ENCODE data around the gene MACROD2.

Gene MACROD2

DNA sequence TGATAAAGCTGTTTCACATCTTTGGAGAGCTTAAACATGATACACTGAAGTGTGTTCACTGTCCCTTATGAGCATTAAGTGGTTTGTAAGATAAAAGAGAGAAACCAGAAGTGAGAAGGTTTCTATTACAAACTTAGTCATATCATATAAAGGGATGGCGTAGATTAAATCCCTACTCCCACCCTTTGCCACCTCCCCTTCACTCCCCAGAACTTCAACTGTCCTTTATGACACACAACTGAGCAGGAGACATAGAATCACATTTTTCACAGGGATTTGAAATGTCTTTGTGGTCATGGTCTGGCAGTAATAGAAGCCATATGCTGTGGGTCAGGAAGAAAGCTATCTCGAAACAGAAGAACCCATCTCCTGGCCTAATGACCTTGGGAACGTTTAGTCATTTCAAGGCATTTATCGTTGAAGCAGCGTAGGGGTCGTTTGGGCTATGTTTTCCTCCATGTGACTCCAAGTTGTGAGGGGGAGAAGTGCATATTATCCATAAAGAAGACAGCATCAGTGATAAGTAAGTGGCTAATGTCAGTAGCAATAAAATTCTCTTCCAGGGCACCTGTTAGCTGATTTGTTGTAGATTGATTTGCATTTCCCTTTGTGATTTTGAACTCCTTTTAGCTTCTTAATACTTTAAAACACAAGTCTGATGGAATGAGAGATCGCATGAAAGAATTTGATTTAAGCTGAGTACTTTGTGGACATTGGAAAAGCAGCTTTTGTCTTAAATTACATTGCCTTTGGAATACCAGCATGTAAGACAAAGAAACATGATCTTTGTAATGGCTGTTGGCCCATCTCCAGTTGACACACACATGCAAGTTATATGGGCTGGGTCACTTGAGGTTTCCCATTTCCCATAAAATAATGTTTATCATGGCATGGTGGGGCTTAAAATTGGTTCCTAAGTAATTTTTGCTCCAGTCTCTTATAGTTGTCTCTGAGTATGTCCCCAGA lies 843.6 kb downstream of the MACROD2 start:
- DNase-seq = no peak

- no peak for DNase-seq
Measured at GRCh38 chr20:14845199-14846160, 850.2 kb downstream of the MACROD2 start.

- no peak for DNase-seq
Measured at GRCh38 chr20:14848806-14849205, 853.5 kb downstream of the MACROD2 start.

GRCh38 chr20:14853079-14853478 lies 857.8 kb downstream of the MACROD2 start:
- no peak for DNase-seq

- DNase-seq = no peak
Measured at GRCh38 chr20:14855171-14855570, 859.9 kb downstream of the MACROD2 start.

- DNase-seq = no peak
Measured at GRCh38 chr20:14859627-14860026, 864.3 kb downstream of the MACROD2 start.

- no peak for DNase-seq
Measured at GRCh38 chr20:14860410-14860814, 865.1 kb downstream of the MACROD2 start.

- DNase-seq = no peak
Measured at GRCh38 chr20:14861028-14861699, 865.8 kb downstream of the MACROD2 start.

GRCh38 chr20:14865169-14865568 lies 869.9 kb downstream of the MACROD2 start:
- DNase-seq = no peak

GRCh38 chr20:14865731-14866130 lies 870.4 kb downstream of the MACROD2 start:
- DNase-seq = no peak

DNA sequence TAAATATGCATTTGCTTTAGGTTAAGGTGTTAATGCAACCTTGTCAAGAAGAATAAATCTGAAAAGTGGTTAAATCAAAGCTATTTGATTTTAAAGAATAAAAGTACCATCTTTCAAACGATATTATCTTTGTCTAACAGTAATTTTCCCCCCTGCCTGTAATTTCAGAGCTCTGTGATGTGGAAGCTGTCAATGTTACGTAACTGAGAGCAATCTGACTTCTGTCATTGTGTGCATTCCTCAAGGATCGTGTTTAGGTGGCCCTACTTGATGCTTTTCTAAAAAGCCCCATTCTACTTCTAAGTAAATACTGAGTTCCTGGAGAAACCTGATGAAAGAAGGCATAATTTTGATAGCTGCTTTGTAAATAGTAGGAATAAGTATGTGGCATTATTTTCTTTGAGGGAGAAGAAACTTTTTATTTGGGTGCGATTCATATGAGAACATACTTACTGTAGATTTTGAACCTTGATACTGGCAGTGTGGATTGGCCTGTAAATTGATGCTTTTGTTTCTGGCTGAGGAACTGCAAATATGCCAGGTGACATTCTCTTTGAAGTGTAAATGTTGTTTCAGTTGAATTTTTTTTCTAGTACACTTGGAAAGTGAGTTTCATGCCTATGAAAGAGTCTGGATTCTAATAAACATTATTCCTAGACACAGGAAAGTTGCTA lies 871.7 kb downstream of the MACROD2 start:
- no peak for DNase-seq

DNA sequence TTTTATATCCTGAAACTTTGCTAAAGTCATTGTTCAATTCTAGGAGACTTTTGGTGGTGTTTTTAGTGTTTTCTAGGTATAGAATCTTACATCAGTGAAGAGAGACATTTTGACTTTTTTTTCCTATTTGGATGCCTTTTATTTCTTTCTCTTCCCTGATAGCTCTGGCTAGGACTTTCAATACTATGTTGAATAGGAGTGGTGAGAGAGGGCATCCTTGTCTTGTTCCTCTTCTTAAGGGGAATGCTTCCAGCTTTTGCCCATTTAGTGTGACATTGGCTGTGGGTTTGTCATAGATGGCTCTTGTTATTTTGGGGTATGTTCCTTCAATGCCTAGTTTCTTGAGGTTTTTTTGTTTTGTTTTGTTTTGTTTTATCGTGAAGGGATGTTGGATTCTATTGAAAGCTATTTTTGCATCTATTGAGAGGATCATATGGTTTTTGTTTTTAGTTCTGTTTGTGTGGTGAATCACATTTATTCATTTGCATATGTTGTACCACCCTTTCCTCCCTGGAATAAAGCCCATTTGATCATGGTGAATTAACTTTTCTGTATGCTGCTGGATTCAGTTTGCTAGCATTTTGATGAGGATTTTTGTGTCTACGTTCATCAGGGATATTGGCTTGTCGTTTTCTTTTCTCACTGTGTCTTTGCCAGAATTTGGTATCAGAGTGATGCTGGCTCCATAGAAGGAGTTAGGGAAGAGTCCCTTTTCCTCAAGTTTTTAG lies 882.1 kb downstream of the MACROD2 start:
- DNase-seq = no peak

- no peak for DNase-seq
Measured at GRCh38 chr20:14878676-14879019, 883.3 kb downstream of the MACROD2 start.

GRCh38 chr20:14879020-14879697 lies 883.8 kb downstream of the MACROD2 start:
- no peak for DNase-seq

DNA sequence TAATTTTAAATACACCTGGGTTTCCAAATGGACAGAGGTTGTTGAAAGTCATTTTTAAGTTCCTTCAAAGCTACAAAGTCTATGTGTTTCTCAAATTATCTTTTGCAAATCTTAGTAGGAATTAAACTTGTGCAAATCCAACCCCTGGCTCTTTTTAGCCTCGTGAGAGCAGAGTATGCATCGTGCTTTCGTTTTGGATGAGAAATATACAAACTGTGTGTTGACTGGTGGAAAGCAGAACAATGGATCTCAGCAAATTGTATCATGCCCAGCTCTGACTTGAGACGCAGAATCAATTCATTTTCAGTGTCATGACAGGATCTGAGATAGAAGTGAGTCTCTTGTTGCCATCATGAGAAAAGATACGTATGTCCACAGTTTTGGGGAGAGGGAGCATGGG lies 884.5 kb downstream of the MACROD2 start:
- no peak for DNase-seq

GRCh38 chr20:14881518-14881917 lies 886.2 kb downstream of the MACROD2 start:
- DNase-seq = no peak

GRCh38 chr20:14882157-14882556 lies 886.8 kb downstream of the MACROD2 start:
- no peak for DNase-seq

DNA sequence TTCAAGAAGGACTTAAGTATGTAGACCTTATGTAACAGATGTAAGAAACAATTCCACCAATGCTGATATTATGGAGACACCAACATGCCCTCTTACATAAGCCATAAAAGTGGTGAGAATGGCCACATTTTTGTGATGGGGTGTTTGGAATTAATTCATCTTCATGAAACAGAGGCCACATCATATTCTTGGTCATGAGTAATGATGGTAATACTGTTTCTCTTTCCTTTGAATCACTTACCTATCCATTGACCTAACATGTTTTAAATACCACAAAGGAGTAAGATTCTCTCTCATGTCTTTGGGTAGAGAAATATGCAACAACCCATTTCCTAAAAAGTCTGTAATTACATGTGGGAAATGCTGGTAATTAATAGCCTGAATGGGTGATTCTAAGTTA lies 887.5 kb downstream of the MACROD2 start:
- no peak for DNase-seq

DNA sequence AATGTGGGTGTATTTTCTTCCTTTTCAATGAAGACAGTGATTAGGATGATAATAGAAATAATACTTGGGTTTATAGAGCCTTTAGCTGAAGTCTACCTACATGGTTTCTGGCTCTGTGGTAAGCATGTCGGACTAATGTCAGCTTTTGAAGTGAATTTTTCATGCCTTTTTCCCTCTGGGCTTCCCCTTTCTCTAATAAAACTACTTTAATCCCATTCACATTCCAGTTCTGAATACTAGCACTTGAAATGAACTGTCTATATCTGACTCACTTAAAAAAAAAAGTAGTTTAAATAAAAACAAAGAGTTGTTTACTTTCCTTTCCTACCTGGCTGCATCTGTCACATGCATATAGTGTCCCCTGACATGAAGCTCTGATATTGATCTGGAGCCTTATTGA lies 888.0 kb downstream of the MACROD2 start:
- no peak for DNase-seq

DNA sequence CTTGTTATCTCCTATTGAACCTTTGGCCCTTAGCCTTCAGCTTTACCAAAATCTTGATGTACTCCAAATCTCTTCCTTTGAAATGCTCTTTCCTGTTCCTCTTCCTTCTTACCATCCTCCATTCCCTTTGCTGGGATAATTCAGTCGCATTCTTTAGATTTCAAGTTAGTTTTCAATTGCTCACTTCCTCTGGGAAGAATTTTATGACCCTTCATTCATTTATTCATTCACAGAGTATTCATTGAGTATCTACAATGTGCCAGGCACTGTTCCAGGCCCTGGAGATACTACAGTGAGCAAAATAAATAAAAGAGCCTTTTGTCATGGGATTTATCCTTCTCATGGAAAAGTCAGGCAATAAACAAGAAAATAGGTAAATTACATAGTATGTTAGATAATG lies 890.3 kb downstream of the MACROD2 start:
- no peak for DNase-seq

GRCh38 chr20:14888134-14888533 lies 892.8 kb downstream of the MACROD2 start:
- DNase-seq = no peak
